OCI-M2 (cell line): Measurements from ENCODE around the gene CCNE1.

Source experiments
- DNase-seq: peaks from one replicate; lab custom pipeline; 2025; ENCODE audit not compliant: unreplicated experiment; lab: John Stamatoyannopoulos, UW

CCNE1 gene

DNA sequence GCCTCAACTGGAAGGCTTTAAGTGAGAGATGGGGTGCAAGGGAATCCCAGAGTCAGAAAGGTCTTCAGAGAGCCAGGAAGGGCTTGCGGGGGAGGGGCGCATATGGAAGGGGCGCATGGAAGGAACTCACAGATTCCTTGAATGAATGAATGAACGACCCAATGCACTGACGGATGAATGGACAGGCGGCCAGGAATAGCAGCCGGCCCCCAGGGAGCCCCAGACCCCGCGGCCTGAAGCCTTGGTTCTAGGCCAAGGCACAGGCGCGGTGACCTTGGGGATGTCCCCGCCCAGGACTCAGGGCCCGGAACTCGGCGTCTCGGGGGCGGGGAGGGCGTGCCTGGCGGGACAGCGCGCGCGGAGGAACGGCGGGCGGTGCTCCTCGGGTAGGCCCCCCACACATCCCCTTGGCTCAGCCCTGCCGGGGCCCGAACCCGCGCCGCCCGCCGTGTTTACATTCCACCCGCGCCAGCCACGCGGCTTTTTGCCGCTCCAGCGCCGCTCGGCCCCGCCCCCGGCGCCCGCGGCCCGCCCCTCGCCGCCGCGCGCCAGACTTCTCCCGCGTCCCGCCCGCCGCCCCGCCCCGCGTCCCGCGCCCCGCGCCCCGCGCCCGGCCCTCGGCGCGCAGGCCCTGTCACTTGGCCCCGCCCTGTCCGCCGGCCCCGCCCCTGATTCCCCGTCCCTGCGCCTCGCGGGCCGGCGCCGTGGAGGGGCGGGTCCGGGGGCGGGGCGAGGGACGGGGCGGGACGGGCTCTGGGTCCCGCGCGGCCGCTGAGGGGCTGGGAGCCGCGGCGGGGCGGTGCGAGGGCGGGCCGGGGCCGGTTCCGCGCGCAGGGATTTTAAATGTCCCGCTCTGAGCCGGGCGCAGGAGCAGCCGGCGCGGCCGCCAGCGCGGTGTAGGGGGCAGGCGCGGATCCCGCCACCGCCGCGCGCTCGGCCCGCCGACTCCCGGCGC lies at the start of gene CCNE1:
TSS of gene CCNE1 (plus strand) at position 867 of the 955 bp plus-strand sequence. CDS start 565 bp downstream, outside the sequence.
- peak; percentile 97 for DNase-seq

DNA sequence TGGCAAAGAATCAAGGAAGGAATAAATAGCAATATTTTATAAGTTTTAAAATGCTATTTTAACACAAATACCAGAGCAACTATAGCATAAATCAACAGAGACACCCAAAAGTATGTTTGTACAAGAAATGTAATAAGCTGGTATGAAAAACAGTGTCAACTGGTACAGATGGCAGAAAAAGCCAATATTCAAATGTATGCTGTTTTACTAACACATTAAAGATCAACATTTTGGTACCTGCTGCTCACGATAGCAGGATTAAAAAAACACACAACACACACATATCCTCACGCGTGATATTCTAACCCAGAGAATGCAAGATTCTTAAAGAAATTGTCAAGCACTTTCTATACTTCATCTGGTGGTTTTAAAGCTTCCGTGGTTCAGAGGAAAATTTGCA lies 48.6 kb upstream of the CCNE1 start:
- no peak for DNase-seq

DNA sequence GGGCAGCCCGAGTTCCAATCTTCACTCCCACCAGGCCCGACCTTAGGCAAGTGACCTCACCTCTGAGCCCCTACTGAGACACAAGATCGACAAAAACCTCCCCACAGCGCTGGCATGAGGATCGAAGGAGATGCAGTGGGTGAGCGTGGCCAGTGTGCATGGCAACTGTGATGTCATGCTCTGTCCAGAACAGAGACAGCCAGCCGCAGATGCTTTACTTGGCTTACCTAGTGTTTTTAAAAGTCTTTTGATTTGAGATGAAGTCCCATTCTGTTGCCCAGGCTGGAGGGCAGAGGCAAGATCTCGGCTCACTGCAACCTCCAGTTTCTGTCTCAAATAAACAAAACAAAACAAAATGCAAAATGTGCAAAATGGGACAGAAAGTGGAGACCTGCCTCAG lies 47.4 kb upstream of the CCNE1 start:
- no peak for DNase-seq

DNA sequence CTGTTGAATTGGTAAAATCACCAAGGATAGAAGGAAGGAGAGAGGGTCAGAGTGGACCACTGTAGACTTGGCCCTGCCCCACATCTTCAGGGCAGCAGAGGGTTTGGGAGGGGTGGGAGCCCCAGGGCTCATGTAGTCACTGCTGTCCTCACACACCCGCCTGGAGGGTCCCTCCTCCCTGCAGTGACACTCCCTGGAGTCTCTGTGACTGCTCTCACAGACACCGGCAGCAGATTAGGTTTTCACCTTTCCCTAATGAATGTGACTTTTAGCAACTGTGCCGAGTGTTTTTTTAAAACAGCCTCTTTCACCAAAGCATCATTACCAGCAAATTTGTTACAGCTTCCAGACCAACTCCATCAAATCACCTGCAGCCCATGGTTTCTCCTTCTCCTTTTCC lies 45.7 kb upstream of the CCNE1 start:
- no peak for DNase-seq

DNA sequence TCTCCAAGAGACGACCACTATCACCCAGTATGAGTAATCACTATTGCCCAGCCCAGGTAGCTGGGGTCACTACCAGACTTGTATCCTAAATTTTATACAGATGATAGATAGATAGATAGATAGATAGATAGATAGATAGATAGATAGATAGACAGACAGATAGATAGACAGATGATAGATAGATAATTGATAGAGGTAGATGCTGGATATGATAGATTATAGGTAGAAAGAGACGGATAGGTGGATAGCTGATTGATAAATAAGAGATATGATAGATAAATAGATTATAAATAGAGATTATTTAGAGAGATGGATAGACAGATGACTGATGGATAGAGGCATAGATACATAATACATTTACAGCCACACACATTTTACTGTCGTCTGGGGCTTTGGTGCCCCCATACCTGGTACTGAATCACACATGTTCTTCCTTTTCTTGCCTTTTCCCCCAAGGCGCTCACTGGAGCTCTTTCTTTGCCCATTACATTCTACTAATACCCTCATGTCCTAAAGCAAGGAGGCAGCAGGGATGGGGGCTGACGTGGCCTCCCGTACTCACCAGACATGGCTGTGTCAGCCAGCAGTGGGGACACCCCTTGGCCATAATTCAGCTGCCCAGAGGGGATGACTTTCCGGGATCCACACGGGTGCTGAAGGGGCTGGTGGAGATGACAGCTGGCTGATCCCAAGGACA lies 44.6 kb upstream of the CCNE1 start:
- no peak for DNase-seq

DNA sequence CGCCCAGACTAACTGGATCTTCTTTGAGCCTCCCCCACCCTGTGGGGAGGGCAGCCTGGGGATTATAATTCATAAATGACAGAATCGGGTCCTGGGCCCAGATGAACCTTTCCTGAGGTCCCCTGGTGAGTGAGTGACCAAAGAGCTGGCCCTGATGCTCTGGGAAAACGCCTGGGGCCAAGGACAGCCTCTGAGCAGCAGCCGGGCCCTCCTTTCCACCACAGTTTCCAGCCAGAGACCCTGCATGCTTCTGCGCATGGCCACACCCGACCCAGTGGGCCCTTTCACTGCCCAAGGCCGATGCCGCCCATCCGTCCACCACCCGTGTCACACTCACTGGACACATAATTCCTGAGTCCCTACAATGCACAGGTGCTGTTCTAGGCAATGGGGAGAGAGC lies 43.6 kb upstream of the CCNE1 start:
- DNase-seq: no peak

DNA sequence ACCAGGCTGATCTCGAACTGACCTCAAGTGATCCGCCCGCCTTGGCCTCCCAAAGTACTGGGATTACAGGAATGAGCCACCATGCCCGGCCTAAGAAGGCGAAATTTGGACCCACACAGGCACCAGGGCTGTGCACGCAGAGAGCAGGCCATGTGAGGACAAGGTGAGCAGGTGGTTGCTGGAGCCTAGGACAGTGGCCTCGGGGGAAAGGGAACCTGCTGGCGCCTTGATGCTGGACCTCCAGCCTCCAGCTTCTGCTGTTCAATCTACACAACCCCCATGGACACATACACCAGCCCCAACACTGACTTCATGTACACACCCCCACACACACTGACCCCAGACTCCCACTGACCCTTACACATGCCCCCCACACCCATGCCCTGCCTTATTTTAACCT lies 41.8 kb upstream of the CCNE1 start:
- DNase-seq: no peak

DNA sequence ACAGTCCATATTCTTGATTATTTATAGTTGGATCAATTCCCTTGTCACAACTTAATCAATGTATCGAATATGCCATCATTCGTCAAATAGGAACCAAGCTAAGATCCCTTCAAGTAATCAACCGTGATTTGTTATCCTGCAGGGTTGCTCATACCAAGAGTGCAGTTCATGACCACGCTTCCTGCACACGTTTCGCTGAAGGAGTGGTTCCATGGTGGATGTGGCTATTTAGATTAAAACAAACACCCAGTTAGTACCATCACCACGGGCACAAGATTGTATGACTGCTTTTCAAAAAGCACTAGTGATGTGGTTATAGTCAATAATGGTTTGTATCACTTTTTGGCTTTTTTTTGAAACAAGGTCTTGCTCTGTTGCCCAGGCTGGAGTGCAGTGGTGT lies 41.1 kb upstream of the CCNE1 start:
- DNase-seq: no peak

DNA sequence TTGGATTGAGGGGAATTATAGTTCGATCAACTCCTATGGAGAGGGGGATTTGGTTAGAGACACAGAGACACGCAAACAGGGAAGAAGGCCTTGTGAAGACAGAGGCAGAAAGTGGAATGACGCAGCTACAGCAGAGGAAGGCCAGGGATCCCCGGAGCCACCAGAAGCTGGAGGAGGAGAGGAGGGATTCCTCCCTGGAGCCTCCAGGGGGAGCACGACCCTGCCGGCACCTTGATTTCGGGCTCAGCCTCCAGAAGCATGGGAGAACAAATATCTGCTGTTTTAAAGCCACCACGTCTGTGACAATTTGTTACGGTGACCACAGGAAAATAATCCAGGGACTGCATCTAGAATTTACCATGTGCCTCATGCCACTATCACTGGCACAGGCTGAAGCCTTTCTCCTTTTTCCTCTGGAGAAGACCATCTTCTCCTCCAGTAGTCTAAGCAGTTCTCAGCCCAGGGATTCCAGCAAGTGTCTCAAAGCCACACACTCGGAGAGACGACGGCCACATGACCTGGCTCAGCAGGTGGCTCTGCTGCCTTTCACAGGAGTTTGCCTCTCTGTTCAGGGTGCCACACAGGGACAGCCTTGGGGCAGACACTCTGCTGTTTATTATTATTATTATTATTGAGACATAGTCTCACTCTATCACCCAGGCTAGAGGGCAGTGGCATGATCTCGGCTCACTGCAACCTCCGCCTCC lies 39.9 kb upstream of the CCNE1 start:
- DNase-seq: peak; percentile 80

DNA sequence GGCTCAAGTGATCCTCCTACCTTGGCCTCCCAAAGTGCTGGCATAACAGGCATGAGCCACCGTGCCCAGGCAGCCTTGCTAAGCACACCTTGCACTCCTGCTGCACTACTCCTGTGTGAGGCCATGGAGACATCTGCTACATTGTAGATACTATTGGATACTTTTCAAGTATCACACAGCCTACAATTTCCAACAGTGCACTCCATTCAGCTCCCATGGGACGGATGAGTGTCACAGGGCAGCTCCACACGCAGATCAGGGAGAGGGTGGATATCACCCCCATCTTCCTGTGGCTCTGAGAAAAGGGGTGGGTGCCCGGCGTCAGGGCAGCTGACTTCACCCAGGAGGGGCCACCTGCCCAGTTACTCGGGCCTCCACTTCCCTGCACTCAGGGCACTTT lies 39.1 kb upstream of the CCNE1 start:
- no peak for DNase-seq

DNA sequence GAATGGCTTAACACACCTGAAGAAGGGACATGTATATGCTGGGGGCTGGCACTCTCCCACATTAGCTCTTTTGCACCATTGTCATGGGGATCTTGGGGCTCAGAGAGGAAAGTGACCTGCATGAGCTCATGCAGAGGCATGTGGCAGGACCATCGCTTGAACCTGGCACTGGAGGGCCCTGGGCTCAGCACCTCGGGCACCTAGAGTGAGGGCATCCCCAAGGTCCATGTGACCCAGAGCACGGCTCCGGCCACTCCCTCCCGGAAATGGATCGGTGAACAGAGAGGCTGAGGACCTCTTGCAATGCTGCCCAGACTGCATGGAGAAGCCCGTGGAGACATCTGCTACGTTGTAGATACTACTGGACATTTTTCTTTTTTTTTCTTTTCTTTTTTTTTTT lies 38.6 kb upstream of the CCNE1 start:
- no peak for DNase-seq

DNA sequence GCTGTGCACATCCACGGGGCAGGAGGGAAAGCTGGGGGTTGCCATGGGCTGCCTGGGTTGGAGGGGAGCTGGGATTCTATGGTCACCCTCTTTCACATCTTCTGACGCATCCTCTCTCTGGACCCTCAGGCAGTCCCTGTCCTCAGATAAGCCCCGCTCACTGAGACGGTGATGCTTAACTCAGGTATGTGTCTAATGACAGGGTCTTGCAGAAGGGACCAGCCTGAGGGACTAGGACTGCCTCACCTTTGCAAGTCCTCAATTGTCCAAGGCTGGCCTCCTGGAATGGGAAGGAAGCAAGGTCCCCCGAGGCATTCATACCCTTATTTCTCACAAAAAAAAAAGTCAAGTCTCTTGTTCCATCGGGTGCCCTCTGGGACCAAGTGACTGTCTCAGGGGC lies 37.7 kb upstream of the CCNE1 start:
- no peak for DNase-seq

DNA sequence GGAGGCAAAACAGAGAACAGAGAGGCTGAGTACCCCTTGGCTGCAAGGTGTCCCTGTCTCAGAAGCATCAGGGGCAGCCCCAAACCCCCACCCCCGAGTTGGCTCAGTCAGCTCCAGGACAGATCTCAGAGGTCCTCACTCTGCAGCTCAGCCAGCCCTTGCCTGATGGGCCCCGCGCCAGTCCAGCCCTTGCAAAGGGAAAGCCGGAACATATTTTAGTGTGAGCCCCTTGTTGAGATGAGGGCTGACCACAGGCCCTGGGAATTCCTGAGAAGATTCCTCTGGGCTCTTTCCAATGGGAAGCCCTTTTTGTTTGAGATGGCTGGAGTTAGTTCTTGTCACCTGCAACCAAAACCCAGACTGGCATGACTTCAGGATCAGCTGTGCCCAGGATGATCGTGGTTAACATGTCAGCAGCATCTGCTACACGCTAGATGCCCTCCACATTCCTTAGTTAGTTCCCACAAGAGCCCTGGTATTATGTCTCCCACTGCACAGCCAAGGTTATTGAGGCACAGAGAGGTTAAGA lies 33.9 kb upstream of the CCNE1 start:
- no peak for DNase-seq

DNA sequence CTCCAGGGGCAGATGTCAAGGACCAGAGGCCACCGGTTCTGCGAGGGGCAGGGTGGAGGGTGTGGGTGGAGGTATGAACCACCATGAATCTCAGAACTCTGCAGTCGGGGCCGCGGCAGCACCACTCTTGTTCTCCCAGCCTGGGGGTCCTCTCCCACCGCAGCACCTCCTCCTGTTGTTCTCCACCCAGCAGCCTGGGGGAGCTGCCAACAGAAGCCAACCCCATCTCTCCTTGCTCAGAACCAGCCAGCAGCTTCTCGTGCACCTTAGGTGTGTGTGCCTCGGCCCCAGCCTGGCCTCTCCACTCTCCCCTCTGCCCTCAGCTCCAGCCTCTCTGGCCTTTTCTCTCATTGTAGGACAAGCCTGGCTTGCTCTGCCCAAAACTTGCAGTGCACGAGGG lies 31.9 kb upstream of the CCNE1 start:
- no peak for DNase-seq

DNA sequence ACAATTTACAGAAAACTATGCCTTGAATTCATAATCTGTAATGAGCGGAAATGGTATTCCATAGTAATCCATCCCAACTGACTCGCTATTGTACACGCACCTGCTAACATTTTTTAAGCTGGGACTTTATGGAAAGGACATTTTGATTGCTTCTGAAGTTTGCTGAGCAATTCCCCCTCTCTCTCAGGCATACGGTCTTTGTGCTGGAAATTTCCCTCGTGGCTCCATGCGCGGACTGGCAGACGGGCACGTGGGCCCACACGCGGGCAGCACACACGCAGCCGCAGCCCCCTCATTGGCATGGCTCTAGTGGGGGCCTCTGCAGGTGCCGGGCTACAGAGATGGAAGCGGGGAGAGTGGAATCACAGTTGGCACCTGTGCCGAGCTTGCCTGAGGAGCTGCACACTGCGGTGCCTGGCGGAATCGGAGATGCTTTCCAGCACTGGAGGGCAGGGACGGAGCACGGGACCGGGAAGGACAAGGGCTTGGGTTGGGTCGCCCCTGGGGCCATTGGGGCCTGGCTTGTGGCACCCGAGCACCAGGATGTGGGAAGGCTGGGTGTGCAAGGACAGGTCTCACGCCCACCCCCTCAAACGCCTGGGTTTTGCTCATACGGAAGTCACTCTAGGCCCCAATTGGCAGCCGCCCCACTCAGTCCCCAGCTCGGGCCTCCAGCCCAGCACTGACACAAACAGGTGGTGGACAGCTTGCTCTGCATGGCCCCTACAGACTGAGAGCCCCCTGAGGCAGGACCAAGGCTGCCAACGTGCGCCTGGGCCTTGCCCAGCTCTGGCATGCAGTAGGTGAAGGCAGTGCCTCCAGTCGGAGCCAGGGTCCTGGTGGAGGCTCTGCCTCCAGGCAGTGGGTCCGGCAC lies 30.2 kb upstream of the CCNE1 start:
- no peak for DNase-seq

DNA sequence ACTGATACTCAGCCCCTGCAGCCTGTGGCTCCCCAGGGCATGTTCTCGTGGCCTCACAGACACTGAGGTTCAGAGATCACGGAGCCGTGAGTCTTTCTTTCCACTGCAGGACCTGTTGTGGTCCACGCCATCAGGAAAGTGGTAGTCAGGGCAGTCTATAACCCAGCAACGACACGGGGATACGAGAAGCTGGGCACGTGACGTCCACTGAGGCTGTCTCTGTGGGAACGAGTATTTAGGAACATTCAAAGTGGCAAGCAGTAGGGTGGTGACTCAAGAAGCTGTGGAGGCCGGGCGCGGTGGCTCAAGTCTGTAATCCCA lies 29.6 kb upstream of the CCNE1 start:
- DNase-seq: no peak

DNA sequence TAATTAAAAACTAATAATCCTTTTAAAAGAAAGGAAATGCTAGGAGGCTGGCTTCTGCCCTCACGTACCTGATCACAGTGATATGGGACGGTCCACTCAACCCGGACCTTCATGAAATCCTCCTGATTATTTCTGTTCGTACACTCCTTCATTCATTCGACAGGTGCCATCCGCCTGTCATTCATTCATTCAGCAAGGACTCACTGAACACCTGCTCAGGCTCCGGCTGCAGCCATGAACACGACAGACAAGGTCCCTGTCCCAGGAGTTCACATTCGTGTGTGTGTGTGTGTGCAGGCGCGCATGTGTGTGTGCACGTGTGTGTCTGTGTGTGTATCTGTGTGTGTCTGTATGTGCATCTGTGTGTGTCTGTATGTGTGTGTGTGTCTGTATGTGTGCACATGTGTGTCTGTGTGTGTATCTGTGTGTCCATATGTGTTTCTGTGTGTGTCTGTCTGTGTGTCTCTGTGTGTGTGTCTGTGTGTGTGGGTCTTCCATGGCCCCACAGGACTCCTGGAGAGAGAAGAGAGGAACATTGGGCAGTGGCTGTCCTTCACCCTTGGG lies 28.1 kb upstream of the CCNE1 start:
- DNase-seq: no peak

DNA sequence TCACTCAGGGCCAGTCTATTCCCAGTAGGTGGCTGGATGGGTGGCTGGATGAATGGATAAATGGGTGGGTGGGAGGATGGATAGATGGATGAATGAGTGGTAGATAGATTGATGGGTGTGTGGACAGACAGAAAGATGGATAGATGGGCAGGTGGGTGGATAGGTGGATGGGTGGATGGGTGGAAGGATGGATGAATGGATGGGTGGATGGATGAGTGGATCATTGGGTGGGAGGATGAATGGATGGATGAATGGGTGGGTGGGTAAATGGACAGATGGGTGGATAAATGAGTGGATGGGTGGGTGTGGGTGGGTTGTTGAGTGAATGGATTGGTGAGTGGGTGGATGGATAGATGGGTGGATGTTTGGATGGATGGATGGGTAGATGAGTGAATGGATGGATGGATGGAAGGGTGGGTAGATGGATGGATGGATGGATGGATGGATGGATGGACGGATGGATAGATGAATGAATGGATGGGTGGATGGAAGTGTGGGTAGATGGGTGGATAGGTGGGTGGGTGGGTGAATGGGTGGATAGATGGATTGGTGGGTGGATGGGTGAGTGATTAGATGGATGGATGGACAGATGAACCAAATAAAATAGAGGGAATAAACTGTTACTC lies 27.1 kb upstream of the CCNE1 start:
- DNase-seq: no peak

DNA sequence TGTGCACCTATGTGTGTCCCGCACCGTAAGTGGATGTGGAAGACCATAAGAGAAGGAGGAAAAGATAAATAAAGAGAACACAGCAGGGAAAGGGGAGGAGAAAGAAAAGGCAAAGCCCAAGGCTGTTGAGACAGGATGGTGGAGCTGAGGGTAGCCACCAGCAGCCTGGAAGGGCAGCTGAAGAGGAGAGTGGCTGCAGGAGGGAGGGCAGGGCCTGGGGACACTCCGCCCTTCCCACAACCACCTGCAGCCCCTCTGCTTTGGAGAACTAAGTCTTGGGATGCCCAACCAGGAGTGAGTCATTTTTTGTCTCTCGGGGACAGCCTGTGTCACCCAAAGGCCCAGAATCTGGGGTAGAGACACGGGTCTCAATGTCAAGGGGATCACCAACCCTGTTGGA lies 26.4 kb upstream of the CCNE1 start:
- no peak for DNase-seq
